GM19467 (cell line): ENCODE measurements around the gene MGST3.
"Not testable (repeated sequence)": the region's sequence is repeated elsewhere in the genome, so short reads cannot be mapped to it uniquely, and the experiment has no call there.

ENCODE experiments used
- ATAC-seq: cut with Tn5 transposase; IDR thresholded peaks from one replicate; pipeline ENCODE4 v1.9.1; 2021; ENCODE audit warnings: mild to moderate bottlenecking, moderate library complexity; ENCODE audit not compliant: unreplicated experiment

MGST3 gene

GRCh38 chr1:165630629-165631341, at the start of gene MGST3:
Gene MGST3, plus strand, starts transcription at chr1:165631234. Its CDS starts 18,614 bp downstream, at chr1:165649848.
- ATAC-seq: peak; percentile 77

- ATAC-seq: no peak
Measured at GRCh38 chr1:165581926-165582325, 49.1 kb upstream of the MGST3 start.

GRCh38 chr1:165586398-165586797, 44.6 kb upstream of the MGST3 start:
- no peak for ATAC-seq

GRCh38 chr1:165591391-165591790, 39.6 kb upstream of the MGST3 start:
- not testable (repeated sequence) for ATAC-seq

GRCh38 chr1:165592945-165593823, 37.9 kb upstream of the MGST3 start:
- ATAC-seq: no peak

- no peak for ATAC-seq
Measured at GRCh38 chr1:165595246-165595938, 35.6 kb upstream of the MGST3 start.

GRCh38 chr1:165597883-165598675, 33.0 kb upstream of the MGST3 start:
- peak; percentile 98 for ATAC-seq

GRCh38 chr1:165598676-165599059, 32.4 kb upstream of the MGST3 start:
- no peak for ATAC-seq

- no peak for ATAC-seq
Measured at GRCh38 chr1:165600793-165601192, 30.2 kb upstream of the MGST3 start.

GRCh38 chr1:165603810-165604209, 27.2 kb upstream of the MGST3 start:
- ATAC-seq: no peak

GRCh38 chr1:165605246-165605645, 25.8 kb upstream of the MGST3 start:
- no peak for ATAC-seq

GRCh38 chr1:165606676-165607075, 24.4 kb upstream of the MGST3 start:
- not testable (repeated sequence) for ATAC-seq

GRCh38 chr1:165610866-165611265, 20.2 kb upstream of the MGST3 start:
- no peak for ATAC-seq

GRCh38 chr1:165612062-165612461, 19.0 kb upstream of the MGST3 start:
- ATAC-seq: no peak

GRCh38 chr1:165616054-165616612, 14.9 kb upstream of the MGST3 start:
- no peak for ATAC-seq

- ATAC-seq: no peak
Measured at GRCh38 chr1:165616987-165617546, 14.0 kb upstream of the MGST3 start.

- ATAC-seq: no peak
Measured at GRCh38 chr1:165619647-165620151, 11.3 kb upstream of the MGST3 start.

GRCh38 chr1:165623624-165624023, 7.4 kb upstream of the MGST3 start:
- ATAC-seq: no peak

GRCh38 chr1:165624441-165624840, 6.6 kb upstream of the MGST3 start:
- ATAC-seq: no peak
